ENCODE measurements around the gene TMPRSS13. TPM values are rescaled to one million over a fixed set of nuclear protein-coding genes. Genes with fewer than 3 reads are reported as not detected.

The TMPRSS13 gene
- total RNA-seq, 1 experiment from 2014 or later, result 0.50 TPM

DNA sequence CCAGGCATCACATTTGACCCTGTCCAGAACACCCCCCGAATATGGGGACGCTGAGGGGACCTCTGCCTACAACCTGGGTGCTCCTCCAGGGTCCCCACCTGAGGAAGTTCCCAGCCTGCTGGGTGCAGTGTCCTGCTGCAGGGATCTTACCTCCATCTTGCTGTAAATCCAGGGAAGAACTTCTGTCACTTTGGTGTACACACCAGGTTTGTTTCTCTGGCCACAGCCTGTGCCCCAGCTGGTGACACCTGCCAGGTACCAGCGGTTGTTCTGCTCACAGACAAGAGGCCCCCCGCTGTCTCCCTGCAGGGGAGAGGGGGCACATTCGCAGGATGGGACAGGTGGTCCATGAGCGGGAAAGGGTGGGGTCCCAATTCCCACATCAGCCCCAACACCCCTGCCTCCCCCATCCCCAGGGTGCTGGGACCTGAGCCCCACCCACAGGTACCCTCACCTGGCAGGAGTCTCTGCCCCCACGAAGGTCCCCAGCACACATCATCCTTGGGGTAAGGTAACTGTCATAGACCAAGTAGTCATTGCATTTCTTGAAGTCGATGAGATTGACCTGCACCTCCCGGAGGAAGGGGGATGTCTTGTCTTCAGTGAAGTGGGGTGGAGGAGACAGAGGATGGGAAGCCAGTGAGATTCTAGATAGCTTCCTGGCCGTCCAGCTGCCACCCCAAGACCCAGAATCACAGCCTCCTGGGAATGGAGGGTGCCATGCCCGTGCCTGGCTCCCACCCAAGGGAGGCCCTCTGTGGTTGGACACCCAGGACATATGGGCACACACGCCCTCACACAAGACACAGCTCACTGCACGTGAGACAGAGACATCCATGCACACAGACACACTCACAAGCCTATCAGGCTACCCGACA is 25.5 kb downstream of the TMPRSS13 start:
- no peak overlapping the region for H3K23ac ChIP-seq (ENCODE audit: insufficient read length, low read depth, low read length)
- H3K79me2 ChIP-seq (ENCODE audit: insufficient read depth, low read length), result no peaks in the 10 kb centered on the region
- no peak overlapping the region for H3K27ac Mint-ChIP-seq
- no peak overlapping the region for H2BK12ac ChIP-seq (ENCODE audit: insufficient read length, low read depth, low read length)
- H3K9me3 Mint-ChIP-seq, result no peaks in the 10 kb centered on the region
- no peak overlapping the region for H3K18ac ChIP-seq (ENCODE audit: insufficient read length, low read depth, low read length)
- no peak overlapping the region for H3K56ac ChIP-seq (ENCODE audit: insufficient read length, low read depth, low read length)
- peaks cover 9 to 14% of the 10 kb centered on the region in 2 experiments for H3K4me1 Mint-ChIP-seq
- H3K36me3 Mint-ChIP-seq (ENCODE audit: insufficient read depth in 1 of 3, low read depth in 3 of 3), result no peaks in the 10 kb centered on the region
- no peaks in the 10 kb centered on the region for H3K9me3 ChIP-seq (ENCODE audit: control insufficient read depth, low read depth, low read length)
- no peak overlapping the region for H2BK15ac ChIP-seq (ENCODE audit: low read depth, low read length)
- H3K27me3 Mint-ChIP-seq (ENCODE audit: low read depth), result peaks cover 15% of the 10 kb centered on the region
- no peak overlapping the region for H4K8ac ChIP-seq (replicated peaks; ENCODE audit: insufficient read length, low read depth, low read length)
- no peaks in the 10 kb centered on the region for H3K79me1 ChIP-seq (ENCODE audit: insufficient read depth, low read depth, low read length, poor library complexity, severe bottlenecking)
- no peak overlapping the region for H3T11ph ChIP-seq (ENCODE audit: low read length)
- no peak overlapping the region for H3K4me2 ChIP-seq (ENCODE audit: insufficient read depth, insufficient read length, low read length)
- H3K4ac ChIP-seq (ENCODE audit: low read depth, low read length), result no peak overlapping the region
- no peaks in the 10 kb centered on the region for H4K20me1 ChIP-seq (ENCODE audit: control insufficient read depth, insufficient read depth, insufficient read length)
- H4K91ac ChIP-seq (ENCODE audit: insufficient read length, low read depth, low read length), result no peak overlapping the region
- no peak overlapping the region for H3K9ac ChIP-seq (ENCODE audit: extremely low read depth, insufficient read length, low read length)
- TF ChIP-seq CTCF (conservative IDR thresholded peaks at IDR 0.05), result no peak
- no peak overlapping the region for H3K14ac ChIP-seq (ENCODE audit: insufficient read depth, low read length)
- DNase-seq, result no peak
- no peaks in the 10 kb centered on the region for H3K4me1 ChIP-seq (ENCODE audit: insufficient read depth, low read length)
- no peak overlapping the region for H2AFZ ChIP-seq (ENCODE audit: low read length)
- no peak overlapping the region for H2BK5ac ChIP-seq (ENCODE audit: insufficient read length, low read length)
- no peaks in the 10 kb centered on the region for H3K27me3 ChIP-seq (ENCODE audit: insufficient read depth, low read length)
- H2BK20ac ChIP-seq (ENCODE audit: low read depth, low read length, poor library complexity, severe bottlenecking), result no peak overlapping the region
- no peak overlapping the region for H3K27ac ChIP-seq (ENCODE audit: insufficient read length, low read depth, low read length)
- H3K23me2 ChIP-seq (ENCODE audit: insufficient read length, low read depth, low read length, poor library complexity, severe bottlenecking), result no peaks in the 10 kb centered on the region
- no peak overlapping the region for H3K4me3 Mint-ChIP-seq
- H4K5ac ChIP-seq (ENCODE audit: insufficient read length, low read depth, low read length), result no peak overlapping the region
- H2BK120ac ChIP-seq (ENCODE audit: low read depth, low read length, poor library complexity, severe bottlenecking), result no peak overlapping the region
- WGBS (ENCODE audit: extremely low coverage, insufficient read length, low lambda C conversion rate), result no CpG with 5 or more reads among the region's 14 CpGs
- H2AK5ac ChIP-seq (ENCODE audit: insufficient read length, low read length), result no peak overlapping the region
